ENCODE results near the gene CLDN14. TPM values are rescaled to one million over a fixed set of nuclear protein-coding genes. Genes with fewer than 3 reads are reported as not detected.

CLDN14 gene
- total RNA-seq, 1 experiment from 2014 or later, result not detected

Other genes starting within 250 kb of the CLDN14 start
- gene MORC3, start 159.9 kb downstream of the CLDN14 start, total RNA-seq (2014; rRNA removed; shearing (Covaris generic)), result 35.4 and 49.6 TPM in 2 replicates
- gene CHAF1B, start 94.7 kb downstream of the CLDN14 start, total RNA-seq (2014; rRNA removed; shearing (Covaris generic)), result 12.1 and 16.6 TPM in 2 replicates
- gene SIM2, start 219.0 kb upstream of the CLDN14 start, total RNA-seq (2014; rRNA removed; shearing (Covaris generic)), result 0.11 and 0.16 TPM in 2 replicates

Data from SJSA1 (cell line).